Stomach (tissue), 4 donors: ENCODE data around the gene ASPDH.

ENCODE experiments used
- CTCF ChIP-seq, 7 experiments: fragments of 450-650 bp in 4 of 7; fragments of 200-600 bp in 3 of 7; sonication (generic) in 3 of 7; IDR thresholded peaks; one replicate each; pipeline ENCODE4 v1.5.1; 2016 to 2019; ENCODE audit warnings: antibody characterized with exemption in 7 of 7, control low read depth in 2 of 7, mild to moderate bottlenecking in 1 of 7
- EP300 ChIP-seq: sonication (generic); formaldehyde crosslinking; IDR thresholded peaks from one replicate; pipeline ENCODE4 v1.6.1; 2017; ENCODE audit warnings: antibody characterized with exemption
- POLR2AphosphoS5 ChIP-seq, 3 donors: sonication (generic); formaldehyde crosslinking; IDR thresholded peaks; one replicate each; pipeline ENCODE4 v1.6.1; 2016; ENCODE audit warnings: antibody characterized with exemption in 3 of 3

- TF ChIP-seq CTCF (IDR thresholded peaks at IDR 0.05) (no peak), POLR2AphosphoS5 (IDR thresholded peaks at IDR 0.05) (no peak), EP300 (no peak)
Measured at GRCh38 chr19:50485284-50485955, 28.3 kb downstream of the ASPDH start.
